Measurements from ENCODE around the gene PBX1.

DNA sequence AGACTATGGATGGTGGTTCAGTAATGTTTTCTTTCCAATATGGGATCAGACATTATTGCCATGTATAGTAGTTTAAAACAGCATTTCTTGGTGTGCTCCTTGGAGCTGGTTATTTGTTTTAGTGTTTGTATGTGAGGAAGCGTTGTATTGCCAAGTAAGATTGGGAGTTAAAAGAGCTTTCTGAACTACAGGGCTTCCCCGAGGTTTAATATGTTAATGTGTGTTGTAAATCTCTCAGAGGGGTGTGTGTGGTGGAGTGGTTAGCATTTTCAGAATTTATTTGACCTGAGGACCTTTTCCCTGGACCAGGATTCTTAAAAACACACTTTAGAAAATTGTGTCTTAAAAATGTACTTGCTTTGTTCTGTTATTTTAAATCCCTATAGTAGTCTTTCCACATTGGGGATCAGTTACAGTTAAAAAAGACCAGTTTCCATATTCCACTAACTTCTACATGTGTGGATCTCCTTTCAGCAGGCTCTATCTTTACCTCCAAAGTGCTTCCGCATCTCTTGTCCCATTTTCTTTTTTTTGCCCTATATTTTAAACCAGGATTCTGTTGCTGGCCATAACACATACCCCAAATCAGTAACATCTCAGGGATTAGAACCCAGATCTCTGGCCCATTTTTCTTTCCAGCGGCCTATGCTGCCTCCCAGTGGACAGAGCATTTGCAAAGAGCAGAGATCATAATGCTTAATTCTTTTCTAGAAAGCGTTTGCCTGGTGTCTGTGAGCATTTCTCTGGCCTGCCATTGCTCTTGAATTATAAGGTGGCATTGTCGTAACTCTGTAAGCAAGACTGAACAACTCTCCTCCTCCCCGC lies 58.6 kb downstream of the PBX1 start:
- TF ChIP-seq, protein P1, sequence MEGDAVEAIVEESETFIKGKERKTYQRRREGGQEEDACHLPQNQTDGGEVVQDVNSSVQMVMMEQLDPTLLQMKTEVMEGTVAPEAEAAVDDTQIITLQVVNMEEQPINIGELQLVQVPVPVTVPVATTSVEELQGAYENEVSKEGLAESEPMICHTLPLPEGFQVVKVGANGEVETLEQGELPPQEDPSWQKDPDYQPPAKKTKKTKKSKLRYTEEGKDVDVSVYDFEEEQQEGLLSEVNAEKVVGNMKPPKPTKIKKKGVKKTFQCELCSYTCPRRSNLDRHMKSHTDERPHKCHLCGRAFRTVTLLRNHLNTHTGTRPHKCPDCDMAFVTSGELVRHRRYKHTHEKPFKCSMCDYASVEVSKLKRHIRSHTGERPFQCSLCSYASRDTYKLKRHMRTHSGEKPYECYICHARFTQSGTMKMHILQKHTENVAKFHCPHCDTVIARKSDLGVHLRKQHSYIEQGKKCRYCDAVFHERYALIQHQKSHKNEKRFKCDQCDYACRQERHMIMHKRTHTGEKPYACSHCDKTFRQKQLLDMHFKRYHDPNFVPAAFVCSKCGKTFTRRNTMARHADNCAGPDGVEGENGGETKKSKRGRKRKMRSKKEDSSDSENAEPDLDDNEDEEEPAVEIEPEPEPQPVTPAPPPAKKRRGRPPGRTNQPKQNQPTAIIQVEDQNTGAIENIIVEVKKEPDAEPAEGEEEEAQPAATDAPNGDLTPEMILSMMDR (IDR thresholded peaks at IDR 0.05; ENCODE audit: poor library complexity) = peak; percentile 57
- no peak for TF ChIP-seq EZH2 (IDR thresholded peaks at IDR 0.05; ENCODE audit: borderline replicate concordance)
- TF ChIP-seq EZH2phosphoT487 (IDR thresholded peaks at IDR 0.05; ENCODE audit: low read depth, severe bottlenecking, unreplicated experiment) = no peak
